DMS 273 (cell line): ENCODE measurements around the gene CORO2B.

ENCODE experiments used
- DNase-seq: peaks from one replicate; lab custom pipeline; 2025; ENCODE audit not compliant: unreplicated experiment; lab: John Stamatoyannopoulos, UW

The CORO2B gene

DNA sequence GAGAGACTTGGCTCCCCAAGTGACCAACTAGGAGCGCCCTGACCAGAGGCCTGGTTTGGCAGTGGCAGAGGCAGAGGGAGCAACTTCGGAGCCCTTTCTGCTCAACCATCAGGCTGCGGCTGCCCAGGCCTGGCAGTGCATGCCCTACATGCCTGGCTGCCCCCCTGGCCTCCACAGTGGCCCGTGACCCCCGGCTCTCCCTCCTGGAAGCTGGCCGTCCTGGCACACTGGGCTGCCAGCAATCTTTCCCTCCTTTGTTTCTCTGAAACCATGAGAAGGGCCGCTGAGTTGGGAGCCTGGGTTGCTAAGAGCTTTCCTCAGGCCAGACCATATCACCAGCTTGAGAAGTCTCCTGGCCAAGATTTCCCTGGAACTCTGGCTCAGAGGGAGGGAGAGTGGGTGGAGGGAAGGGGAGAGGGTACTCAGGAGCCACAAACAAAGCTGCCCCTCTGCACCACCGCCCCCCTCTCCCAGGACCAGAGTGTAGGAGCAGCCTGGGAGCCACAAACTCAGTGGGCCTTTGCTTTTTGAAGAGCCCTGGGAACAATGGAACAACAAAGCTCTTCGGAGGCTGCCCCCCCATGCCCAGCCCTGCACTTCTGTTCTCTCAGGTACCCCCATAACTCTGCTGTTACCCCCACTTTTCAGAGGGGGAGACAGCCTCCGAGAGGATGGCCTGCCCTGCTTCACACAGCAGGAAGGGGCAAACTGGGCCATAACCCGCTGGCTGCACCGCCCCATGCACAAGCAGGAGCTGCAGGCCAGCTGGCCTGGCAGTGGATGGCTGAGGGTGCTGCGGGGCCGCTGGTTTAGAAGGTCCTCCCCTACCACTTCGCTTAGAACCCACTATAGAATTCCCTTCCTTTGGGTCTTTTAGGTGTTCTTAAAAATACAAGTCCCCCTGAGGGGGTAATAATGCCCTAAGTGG is 11.3 kb downstream of the CORO2B start:
- no peak for DNase-seq

DNA sequence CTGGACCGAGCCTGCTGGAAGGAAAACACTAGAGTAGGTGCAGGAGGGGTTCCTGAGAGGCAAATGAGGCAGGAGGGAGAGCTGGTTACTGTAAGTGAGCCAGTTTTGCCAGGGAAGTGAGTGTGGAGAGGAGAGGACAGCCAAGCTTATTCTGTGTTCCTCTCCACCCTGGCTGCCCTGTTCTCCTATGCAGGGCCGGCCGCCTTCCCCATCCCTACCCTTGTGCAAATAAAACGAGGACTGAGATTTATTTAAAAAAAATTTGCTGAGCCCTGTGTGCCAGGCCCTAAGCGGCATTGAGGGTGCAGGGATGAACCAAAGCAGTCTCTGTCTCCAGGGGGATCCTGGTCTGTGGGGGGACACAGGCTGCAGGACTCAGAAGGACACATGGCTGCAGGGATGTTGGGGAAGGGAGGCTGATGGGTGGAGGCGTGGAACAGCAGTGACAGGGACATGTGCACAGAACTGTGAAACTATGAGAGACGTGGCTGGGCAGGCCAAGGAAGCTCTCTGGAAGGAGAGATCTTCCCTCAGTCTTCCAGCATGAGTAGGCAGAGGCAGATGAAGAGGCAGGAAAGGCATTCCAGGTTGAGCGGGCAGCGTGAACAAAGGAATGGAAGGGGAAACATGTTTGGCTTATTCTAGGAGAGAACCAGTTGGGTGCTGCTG is 12.1 kb downstream of the CORO2B start:
- no peak for DNase-seq

GRCh38 chr15:68592054-68592453 is 13.3 kb downstream of the CORO2B start:
- no peak for DNase-seq

- no peak for DNase-seq
These were observed 13.8 kb downstream of the CORO2B start for GRCh38 chr15:68592544-68592943.

DNA sequence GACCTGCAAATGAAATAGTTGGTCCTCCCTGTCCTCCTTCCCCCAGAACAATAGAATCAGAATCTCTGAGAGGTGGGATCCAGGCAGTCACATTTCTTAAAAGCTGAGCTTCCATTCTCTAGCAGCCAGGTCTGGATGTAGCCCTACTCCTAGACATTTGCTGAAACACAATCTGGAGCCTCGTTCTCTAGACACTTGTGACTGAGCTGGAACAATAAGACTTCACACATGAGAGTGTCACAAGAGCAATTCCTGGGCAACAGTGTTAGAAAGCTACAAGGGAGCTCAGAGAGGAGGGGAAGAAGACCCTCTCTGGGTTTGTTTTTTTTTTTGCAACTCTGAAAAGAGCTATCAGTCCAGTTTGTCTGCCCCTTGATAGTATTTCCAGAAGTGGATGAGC is 14.5 kb downstream of the CORO2B start:
- DNase-seq = no peak

DNA sequence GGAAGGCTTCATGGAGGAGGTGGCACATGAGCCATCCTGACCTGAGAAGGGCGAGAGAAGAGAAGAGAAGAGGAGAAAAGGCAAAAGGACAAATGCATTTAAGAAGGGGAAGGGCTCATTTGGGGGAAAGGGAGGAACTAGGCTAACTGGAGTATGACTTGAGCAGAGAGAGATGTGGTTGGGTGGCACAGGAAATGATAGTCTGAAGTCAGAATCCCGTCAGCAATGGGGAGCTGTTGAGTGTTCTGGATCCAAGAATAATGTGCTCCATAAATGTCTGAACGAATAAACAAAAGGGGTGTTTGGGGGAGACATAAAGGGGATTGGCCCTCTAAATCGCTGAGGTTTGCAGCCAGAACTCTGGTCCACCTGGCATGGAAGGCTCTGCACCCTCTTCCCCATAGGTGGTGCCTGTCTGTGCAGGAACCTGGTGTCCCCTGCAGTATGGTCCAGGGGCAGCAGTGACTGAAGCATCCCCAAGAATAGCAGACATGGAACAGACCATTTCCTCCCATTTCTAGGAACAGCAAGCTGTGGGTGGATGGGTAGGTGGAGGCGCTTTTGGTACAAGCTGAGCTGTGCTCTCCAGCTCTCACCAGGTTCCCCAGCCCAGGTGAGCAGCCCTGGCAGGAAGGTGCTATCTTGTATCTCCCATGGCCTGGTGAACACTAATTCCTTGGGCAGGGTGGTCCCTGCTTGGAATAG is 15.2 kb downstream of the CORO2B start:
- DNase-seq = no peak

DNA sequence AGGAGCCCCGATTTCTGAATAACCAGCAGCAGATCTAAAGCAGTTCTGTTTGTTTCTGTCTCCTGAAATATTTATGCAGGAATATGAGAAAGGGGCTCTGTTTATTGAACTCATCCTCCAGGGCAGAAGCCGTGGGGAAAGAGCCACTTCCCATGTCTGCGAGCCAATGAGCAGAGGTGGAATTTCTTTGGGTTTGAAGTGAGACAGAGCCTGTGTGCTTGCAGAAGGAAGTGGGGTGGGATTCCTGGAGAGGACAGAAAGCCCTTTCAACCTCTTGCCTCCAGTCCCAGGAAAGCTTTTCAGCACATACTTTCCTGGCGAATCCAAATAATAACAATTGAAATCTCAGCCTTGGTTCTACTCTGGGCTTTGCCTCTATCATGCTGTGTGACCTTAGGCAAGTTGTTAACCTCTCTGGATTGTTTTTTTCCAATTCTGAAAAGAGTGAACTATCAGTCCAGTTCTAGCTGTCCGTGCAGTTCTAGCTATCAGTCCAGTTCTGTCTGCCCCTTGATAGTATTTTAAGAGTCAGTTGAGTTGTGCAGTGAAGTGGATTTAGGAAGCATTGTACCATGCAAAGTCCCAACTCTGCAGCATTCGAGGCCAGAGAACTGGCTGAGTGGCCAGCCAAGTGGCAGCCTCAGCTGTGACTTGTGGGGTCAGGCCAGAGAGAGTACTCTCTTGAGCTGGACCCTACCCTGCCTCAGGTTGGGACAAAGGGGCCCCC is 15.9 kb downstream of the CORO2B start:
- no peak for DNase-seq

GRCh38 chr15:68595260-68595564 is 16.4 kb downstream of the CORO2B start:
- DNase-seq = no peak

- DNase-seq = no peak
These were observed 17.0 kb downstream of the CORO2B start for GRCh38 chr15:68595761-68596160.

- no peak for DNase-seq
These were observed 17.9 kb downstream of the CORO2B start for GRCh38 chr15:68596691-68597090.

DNA sequence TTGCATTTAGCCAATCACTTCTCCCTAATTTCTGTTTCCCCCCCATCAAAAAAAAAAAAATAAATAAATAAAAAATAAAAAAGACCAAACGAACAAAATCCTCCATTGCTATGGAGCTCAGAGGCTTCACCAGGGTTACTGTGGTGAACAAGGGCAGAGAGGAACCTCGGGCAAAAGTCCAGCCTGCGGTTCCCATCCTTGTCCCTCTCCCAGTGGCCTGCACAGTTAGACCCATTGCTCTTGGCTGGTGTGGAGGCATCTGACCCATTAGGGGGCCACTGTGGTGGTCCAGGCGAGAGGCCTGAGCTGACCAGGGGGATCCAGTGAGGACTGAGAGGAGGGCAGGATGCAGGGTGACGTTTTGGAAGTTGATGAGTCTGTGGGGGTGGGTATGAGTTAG is 18.8 kb downstream of the CORO2B start:
- DNase-seq = no peak

DNA sequence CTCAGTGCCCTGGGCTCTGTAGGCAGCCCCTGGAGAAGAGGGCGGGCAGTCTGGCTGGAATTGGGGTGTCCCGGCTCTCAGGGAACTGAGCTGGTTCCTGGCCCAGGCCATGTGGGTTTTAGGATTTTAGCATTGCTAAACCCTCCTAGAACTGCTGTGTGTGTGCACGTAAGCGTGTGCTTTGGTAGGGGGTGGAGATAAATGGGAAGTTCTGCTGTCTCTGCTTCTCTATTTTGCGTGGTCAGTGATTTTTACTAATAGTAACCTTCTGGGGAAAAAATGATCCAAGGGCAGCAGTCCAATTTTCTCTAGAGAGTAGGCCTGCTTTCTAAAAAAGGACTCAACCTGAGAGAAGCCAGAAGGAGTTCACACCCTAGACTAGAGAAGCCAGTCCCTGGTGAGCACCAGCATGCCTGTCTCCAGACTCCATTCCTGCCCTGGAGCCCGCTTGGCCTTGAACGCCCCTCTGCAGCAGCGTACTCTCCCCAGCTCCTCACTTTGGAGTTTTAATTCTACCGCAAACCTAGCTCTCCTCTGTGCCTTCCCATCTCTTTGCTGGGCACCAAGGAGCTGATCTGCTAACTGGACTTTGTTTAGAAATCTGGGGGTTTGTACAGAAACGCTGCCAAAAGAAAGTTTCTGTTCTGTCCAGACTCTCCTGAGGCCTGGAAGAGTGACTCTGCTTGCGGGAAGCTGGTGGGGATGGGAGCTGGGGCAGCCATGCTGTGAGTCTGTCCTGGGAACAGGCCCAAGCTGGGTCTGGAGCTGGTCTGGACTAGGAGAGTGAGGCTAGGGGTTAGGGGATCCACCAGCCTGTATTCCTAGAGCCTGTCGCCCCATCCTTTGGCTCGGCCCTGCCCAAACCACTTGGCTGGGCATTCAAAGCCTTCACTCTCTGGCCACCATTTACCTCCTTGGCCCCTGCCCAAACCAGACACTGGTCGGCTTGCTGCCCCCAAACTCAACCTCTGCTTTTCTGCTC is 19.7 kb downstream of the CORO2B start:
- DNase-seq = no peak

DNA sequence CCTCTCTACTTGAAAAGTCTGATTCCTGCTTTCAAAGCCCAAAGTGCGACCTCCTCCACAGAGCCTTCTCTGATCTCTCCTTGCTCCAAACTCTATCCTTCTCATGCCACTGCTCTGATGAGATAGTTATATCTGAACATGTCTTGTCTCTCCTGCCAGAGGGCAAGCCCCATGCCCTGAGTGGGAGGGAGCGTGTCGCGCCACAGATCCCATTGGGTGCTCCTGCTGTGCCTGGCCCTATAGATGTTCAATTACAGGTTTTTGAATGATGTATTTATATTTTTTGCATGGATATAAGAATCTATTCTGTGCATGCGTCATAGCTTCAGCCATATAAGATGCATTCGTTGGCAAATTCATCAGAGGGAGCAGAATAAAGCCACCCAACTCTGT is 20.4 kb downstream of the CORO2B start:
- no peak for DNase-seq

- peak; percentile 70 for DNase-seq
These were observed 20.8 kb downstream of the CORO2B start for GRCh38 chr15:68599560-68600071.

- no peak for DNase-seq
These were observed 22.7 kb downstream of the CORO2B start for GRCh38 chr15:68601206-68602197.

- no peak for DNase-seq
These were observed 23.8 kb downstream of the CORO2B start for GRCh38 chr15:68602459-68603215.

DNA sequence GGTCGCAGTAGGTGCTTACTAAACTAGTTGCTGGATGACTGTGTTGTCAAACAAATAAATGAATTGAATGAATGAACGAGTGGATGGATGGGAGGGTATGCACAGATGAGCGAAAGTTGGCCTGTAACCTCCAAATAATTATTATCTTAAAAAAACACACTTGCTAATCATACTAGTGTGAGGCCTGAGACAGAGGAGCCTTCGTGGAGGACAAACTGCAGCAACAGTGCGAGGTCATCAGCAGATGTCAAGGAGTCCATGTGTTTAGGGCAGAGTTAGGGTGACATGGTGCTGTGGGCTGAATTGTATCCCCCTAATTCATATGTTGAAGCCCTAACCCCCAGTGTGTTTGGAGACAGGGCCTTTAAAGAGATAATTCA is 24.4 kb downstream of the CORO2B start:
- no peak for DNase-seq

DNA sequence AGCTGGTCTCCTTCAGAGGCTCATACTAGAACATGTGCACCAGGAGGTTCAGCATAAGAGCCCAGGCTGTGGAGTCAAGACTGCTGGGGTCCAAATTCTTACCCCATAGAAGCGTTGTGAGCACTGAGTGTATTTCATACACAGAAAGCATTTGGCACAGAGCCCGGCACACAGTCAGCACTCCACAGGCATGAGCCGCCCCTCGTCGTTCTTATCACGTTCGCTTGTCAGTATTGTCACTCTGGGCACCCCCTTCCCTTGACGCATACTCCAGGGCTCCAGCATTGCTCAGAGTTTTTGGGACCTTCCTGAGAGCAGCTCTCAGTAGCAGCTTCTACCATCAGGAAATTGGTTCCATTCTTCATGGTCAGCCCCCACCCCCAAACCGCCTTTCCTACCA is 25.2 kb downstream of the CORO2B start:
- no peak for DNase-seq
